WERI-Rb-1 (cell line): ENCODE results near the gene CAMTA1.

Experiments
- DNase-seq: peaks from one replicate; pipeline ENCODE4 v3.0.0-alpha.2; 2020
- H3K27ac ChIP-seq: fragments of 250-450 bp; sonication (Bioruptor Pico); 2 replicates; pipeline ENCODE4 v1.5.1; 2020; ENCODE audit warnings: mild to moderate bottlenecking, moderate library complexity
- H3K27me3 ChIP-seq: fragments of 250-450 bp; sonication (Bioruptor Pico); 2 replicates; pipeline ENCODE4 v1.5.1; 2021; ENCODE audit warnings: mild to moderate bottlenecking, low read depth, moderate library complexity; ENCODE audit not compliant: insufficient read depth, severe bottlenecking
- H3K36me3 ChIP-seq: fragments of 250-450 bp; sonication (Bioruptor Pico); 2 replicates; pipeline ENCODE4 v1.5.1; 2020; ENCODE audit warnings: mild to moderate bottlenecking, moderate library complexity
- H3K4me3 ChIP-seq: 2 replicates; pipeline ENCODE4 v1.5.1; 2011; ENCODE audit warnings: low read depth, mild to moderate bottlenecking, control low read depth, low read length
- H3K9me3 ChIP-seq: fragments of 250-450 bp; sonication (Bioruptor Pico); 2 replicates; pipeline ENCODE4 v1.5.1; 2021; ENCODE audit warnings: mild to moderate bottlenecking, moderate library complexity; ENCODE audit not compliant: severe bottlenecking
- TF ChIP-seq, protein P1 (sequence below): IDR thresholded peaks from 2 replicates; pipeline ENCODE4 v1.5.1; 2011; ENCODE audit warnings: low read depth, mild to moderate bottlenecking, control low read depth, inconsistent platforms, low read length

The CAMTA1 gene

DNA sequence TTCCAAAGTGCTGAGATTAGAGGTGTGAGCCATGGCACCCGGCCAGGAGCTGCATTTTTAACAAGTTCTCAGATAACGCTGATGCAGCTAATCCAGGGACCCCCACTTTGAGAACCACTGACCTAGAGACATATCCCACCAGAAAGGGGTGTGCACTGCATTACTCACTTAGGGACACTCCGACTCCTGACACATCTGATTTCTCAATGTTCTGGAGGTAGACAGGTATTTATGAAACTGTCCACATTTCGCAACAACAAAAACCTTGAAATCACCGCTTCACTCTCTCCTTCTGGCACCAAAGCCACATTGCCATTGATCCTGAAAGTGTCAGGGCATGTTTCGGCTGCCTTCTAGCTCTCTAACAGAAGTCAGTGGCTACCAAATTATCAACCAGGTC lies 23.2 kb upstream of the CAMTA1 start:
- no peaks in the 10 kb centered on the region for H3K36me3 ChIP-seq
- H3K9me3 ChIP-seq, result no peaks in the 10 kb centered on the region
- TF ChIP-seq, protein P1, sequence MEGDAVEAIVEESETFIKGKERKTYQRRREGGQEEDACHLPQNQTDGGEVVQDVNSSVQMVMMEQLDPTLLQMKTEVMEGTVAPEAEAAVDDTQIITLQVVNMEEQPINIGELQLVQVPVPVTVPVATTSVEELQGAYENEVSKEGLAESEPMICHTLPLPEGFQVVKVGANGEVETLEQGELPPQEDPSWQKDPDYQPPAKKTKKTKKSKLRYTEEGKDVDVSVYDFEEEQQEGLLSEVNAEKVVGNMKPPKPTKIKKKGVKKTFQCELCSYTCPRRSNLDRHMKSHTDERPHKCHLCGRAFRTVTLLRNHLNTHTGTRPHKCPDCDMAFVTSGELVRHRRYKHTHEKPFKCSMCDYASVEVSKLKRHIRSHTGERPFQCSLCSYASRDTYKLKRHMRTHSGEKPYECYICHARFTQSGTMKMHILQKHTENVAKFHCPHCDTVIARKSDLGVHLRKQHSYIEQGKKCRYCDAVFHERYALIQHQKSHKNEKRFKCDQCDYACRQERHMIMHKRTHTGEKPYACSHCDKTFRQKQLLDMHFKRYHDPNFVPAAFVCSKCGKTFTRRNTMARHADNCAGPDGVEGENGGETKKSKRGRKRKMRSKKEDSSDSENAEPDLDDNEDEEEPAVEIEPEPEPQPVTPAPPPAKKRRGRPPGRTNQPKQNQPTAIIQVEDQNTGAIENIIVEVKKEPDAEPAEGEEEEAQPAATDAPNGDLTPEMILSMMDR, result no peak
- H3K4me3 ChIP-seq, result no peak overlapping the region
- no peak overlapping the region for H3K27ac ChIP-seq
- no peaks in the 10 kb centered on the region for H3K27me3 ChIP-seq
- DNase-seq, result no peak

DNA sequence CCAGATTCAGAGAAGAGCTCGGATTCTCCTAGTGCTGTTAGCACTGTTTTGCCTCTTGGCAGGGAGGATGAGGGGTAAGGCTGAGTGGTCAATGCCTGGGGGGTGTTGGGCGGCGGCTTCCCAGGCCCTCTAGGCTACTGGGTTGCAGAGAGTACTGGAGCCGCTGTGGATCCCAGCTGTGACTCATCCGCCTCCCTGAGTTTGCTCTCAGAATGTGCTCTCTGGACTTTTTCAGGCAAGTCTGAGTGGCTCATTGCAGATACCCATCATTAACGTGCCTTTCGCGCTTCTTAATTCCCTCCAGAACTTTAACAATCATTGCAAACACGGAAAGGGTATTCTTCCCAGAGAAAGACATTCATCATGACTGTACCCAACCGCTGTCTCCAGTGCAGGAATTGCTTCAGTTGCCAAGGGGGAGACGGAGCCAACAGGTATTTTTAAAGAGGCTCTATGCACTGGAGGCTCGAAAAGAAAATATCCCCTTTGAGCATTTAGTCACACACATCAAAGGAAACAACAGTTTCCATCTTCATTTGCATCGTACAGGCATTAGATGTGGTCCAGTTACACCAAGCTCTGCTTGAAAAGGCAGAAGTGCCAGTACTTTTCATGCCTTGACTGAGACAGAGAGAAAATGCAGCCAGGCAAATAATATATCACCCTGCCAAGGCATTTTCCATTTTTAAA lies 14.4 kb upstream of the CAMTA1 start:
- no peak overlapping the region for H3K4me3 ChIP-seq
- DNase-seq, result no peak

DNA sequence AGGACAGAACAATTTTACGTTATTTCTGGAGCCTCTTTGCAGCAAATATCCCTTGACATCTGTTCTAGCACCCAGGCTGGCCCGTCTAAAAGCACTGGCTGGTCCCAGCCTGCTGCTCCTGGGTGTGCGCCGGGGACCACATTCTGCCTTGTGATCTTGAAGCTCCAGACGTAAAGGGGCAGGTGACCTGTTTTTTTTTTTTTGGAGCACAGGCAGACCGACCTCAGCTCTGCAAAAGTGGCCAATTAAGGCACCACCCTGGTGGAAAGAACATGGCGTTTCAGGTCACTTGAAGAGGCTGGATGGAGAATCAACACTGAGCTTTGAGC lies 13.8 kb upstream of the CAMTA1 start:
- no peak for DNase-seq
- no peaks in the 10 kb centered on the region for H3K36me3 ChIP-seq
- no peak overlapping the region for H3K27ac ChIP-seq
- H3K9me3 ChIP-seq, result peaks cover 4% of the 10 kb centered on the region
- no peaks in the 10 kb centered on the region for H3K27me3 ChIP-seq
- TF ChIP-seq, protein P1, result no peak
- no peak overlapping the region for H3K4me3 ChIP-seq

More for the DNA sequence above, 14.4 kb upstream of the CAMTA1 start:
- H3K9me3 ChIP-seq, result no peaks in the 10 kb centered on the region
- TF ChIP-seq, protein P1, result no peak
- H3K27me3 ChIP-seq, result no peaks in the 10 kb centered on the region
- no peaks in the 10 kb centered on the region for H3K36me3 ChIP-seq
- H3K27ac ChIP-seq, result no peak overlapping the region

DNA sequence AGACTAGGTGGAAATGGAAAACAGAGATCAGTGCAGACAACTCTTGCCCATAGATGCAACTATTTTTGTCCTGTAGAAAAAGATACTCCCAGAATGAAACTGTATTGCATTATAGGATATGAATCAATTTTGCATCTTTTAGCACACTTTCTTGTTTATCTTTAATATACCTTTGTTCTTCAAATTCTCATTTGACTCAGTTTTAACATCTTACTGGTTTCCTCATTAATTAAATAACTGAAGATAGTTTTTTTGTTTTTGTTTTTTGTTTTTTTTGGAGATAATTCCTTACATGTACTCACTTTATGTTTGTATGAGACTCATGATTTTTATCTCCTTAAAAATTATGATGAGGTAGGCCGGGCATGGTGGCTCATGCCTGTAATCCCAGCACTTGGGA lies 10.9 kb upstream of the CAMTA1 start:
- no peak for DNase-seq
- TF ChIP-seq, protein P1, result no peak
- Histone ChIP-seq H3K9me3 (peaks cover 9% of the 10 kb centered on the region), H3K36me3 (no peaks in the 10 kb centered on the region), H3K27me3 (no peaks in the 10 kb centered on the region), H3K4me3 (no peak overlapping the region), H3K27ac (no peak overlapping the region)

DNA sequence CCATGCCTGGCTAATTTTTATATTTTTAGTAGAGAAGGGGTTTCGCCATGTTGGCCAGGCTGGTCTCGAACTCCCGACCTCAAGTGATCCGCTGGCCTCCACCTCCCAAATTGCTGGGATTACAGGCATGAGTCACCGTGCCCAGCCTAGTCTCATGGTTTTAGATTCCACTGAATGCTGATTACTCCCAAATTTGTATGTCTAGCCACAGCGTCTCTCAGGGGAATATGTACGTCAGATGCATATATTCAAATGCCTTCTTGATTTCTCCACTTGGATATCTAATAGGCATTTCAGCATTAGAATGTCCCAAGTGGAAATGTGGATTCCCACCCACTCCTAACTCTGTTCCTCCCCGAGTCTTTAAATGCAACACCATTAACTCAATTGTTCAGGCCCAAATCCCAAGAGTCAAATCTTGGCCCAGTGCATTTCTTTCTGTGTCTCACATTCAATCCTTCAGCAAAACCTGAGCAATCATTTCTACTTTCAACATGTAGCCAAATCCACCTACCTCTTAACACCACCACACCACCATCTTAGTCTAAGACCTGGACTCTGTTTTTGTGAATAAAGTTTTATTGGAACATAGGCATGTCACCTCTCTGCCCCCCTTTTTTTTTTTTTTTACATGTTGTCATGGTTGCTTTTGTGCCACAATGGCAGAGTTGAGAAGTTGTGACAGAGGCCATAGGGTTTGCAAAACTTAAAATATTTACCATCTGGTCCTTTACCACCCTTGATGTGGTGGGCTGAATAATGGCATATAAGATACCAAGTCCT lies 9.8 kb upstream of the CAMTA1 start:
- H3K9me3 ChIP-seq, result peaks cover 9% of the 10 kb centered on the region
- H3K4me3 ChIP-seq, result no peak overlapping the region
- no peaks in the 10 kb centered on the region for H3K36me3 ChIP-seq
- TF ChIP-seq, protein P1, result no peak
- H3K27me3 ChIP-seq, result no peaks in the 10 kb centered on the region
- no peak overlapping the region for H3K27ac ChIP-seq
- DNase-seq, result no peak
